B cell (primary cell): ENCODE results near the gene CENPF. TPM values are rescaled to one million over a fixed set of nuclear protein-coding genes. Genes with fewer than 3 reads are reported as not detected.

Experiments
- ATAC-seq: fragments of 200-7000 bp; cut with Tn5 transposase; one replicate; pipeline ENCODE4 v1.10.0; 2021; ENCODE audit warnings: low read depth, mild to moderate bottlenecking, moderate number of reproducible peaks, moderate library complexity
- CTCF ChIA-PET: fragments of 350-600 bp; sonication (Branson Sonifier 250); formaldehyde crosslinking; loops from one replicate; lab custom pipeline; 2021; ENCODE audit warnings: antibody characterized with exemption, inconsistent platforms; lab: Charles Lee
- POLR2A ChIA-PET: fragments of 350-600 bp; sonication (Branson Sonifier 250); formaldehyde crosslinking; loops from one replicate; lab custom pipeline; 2021; ENCODE audit warnings: antibody characterized with exemption; lab: Charles Lee
- DNase-seq: peaks from one replicate; pipeline ENCODE4 v3.0.0; 2013
- H2AFZ ChIP-seq: 2 replicates; pipeline ENCODE4 v1.6.1; 2012; ENCODE audit warnings: mild to moderate bottlenecking, low read depth, low read length; ENCODE audit not compliant: insufficient read depth, poor library complexity, severe bottlenecking
- H3K27ac ChIP-seq, 2 donors: 1 replicate in 1 of 2; 2 replicates in 1 of 2; pipeline ENCODE4 v1.5.1; 2012 to 2013; ENCODE audit warnings: low read length in 2 of 2, mild to moderate bottlenecking in 2 of 2, moderate library complexity in 1 of 2
- H3K27me3 ChIP-seq, 4 experiments: fragments of 200-600 bp in 1 of 4; sonication (generic) in 1 of 4; replicated peaks in 1 of 4; 1 replicate in 2 of 4; 2 replicates in 2 of 4; pipeline versions ENCODE4 v1.6.1 to v1.7.0; 2013 to 2016; ENCODE audit warnings: low read length in 3 of 4, mild to moderate bottlenecking in 2 of 4, mixed read lengths in 1 of 4, moderate library complexity in 1 of 4; ENCODE audit not compliant: insufficient read depth in 4 of 4, control insufficient read depth in 3 of 4; ENCODE audit errors: control extremely low read depth in 1 of 4
- H3K36me3 ChIP-seq, 2 experiments: replicated peaks in 1 of 2; 1 replicate in 1 of 2; 2 replicates in 1 of 2; pipeline versions ENCODE4 v1.6.1 to v1.7.1; 2013; ENCODE audit warnings: low read length in 1 of 2; ENCODE audit not compliant: insufficient read depth in 2 of 2, control insufficient read depth in 1 of 2; ENCODE audit errors: control extremely low read depth in 1 of 2, extremely low read depth in 1 of 2
- H3K4me1 ChIP-seq, 2 donors: fragments of 200-600 bp in 1 of 2; sonication (generic) in 1 of 2; 1 replicate in 1 of 2; 2 replicates in 1 of 2; pipeline versions ENCODE4 v1.5.1 to v1.6.1; 2013 to 2017; ENCODE audit warnings: low read length in 2 of 2; ENCODE audit not compliant: control insufficient read depth in 2 of 2, insufficient read depth in 2 of 2
- H3K4me2 ChIP-seq: replicated peaks from 2 replicates; pipeline ENCODE3; 2012; ENCODE audit warnings: mild to moderate bottlenecking, low read depth, low read length; ENCODE audit not compliant: poor library complexity, severe bottlenecking
- H3K4me3 ChIP-seq, 5 experiments: fragments of 200-600 bp in 1 of 5; sonication (generic) in 1 of 5; 1 replicate in 3 of 5; 2 replicates in 2 of 5; pipeline versions ENCODE4 v1.5.1 to v1.7.0; 2011 to 2016; ENCODE audit warnings: low read length in 4 of 5, mild to moderate bottlenecking in 4 of 5, low read depth in 2 of 5, control low read depth in 1 of 5, moderate library complexity in 1 of 5; ENCODE audit not compliant: insufficient read depth in 1 of 5; ENCODE audit errors: control extremely low read depth in 1 of 5, extremely low read depth in 1 of 5
- H3K79me2 ChIP-seq: fragments of 200-600 bp; sonication (generic); one replicate; pipeline ENCODE4 v1.6.0; 2016; ENCODE audit warnings: low read length; ENCODE audit not compliant: control insufficient read depth, insufficient read depth
- H3K9ac ChIP-seq: fragments of 200-600 bp; sonication (generic); 2 replicates; pipeline ENCODE4 v1.6.1; 2017; ENCODE audit warnings: mild to moderate bottlenecking, low read length, moderate library complexity
- H3K9me3 ChIP-seq, 3 donors: one replicate each; pipeline versions ENCODE4 v1.6.1 to v1.7.1; 2013; ENCODE audit warnings: low read length in 2 of 3; ENCODE audit not compliant: control insufficient read depth in 2 of 3, insufficient read depth in 1 of 3; ENCODE audit errors: control extremely low read depth in 1 of 3
- H4K20me1 ChIP-seq: 2 replicates; pipeline ENCODE4 v1.6.0; 2012; ENCODE audit warnings: mild to moderate bottlenecking, low read length; ENCODE audit not compliant: insufficient read depth, control insufficient read depth, poor library complexity, severe bottlenecking
- H3K27ac Mint-ChIP-seq: one replicate; pipeline ENCODE4 v1.8.0; 2021; ENCODE audit warnings: mixed read lengths
- H3K27me3 Mint-ChIP-seq: one replicate; pipeline ENCODE4 v1.8.0; 2021; ENCODE audit warnings: mixed read lengths
- H3K4me1 Mint-ChIP-seq: one replicate; pipeline ENCODE4 v1.8.0; 2021; ENCODE audit warnings: mixed read lengths
- H3K4me3 Mint-ChIP-seq: one replicate; pipeline ENCODE4 v1.8.0; 2021; ENCODE audit warnings: mixed read lengths
- H3K9me3 Mint-ChIP-seq: one replicate; pipeline ENCODE4 v1.8.0; 2022; ENCODE audit warnings: mixed read lengths; ENCODE audit not compliant: insufficient read depth
- CTCF ChIP-seq: fragments of 200-600 bp; IDR thresholded peaks from one replicate; pipeline ENCODE4 v1.8.0; 2022; ENCODE audit warnings: antibody characterized with exemption, mild to moderate bottlenecking
- EZH2 ChIP-seq: IDR thresholded peaks from 2 replicates; pipeline ENCODE4 v1.6.1; 2012; ENCODE audit warnings: borderline replicate concordance, low read depth, mild to moderate bottlenecking, moderate library complexity, low read length; ENCODE audit not compliant: insufficient read depth, poor library complexity, severe bottlenecking
- WGBS: methylation state at CpG from one replicate; pipeline ENCODE4 v1.1.5; 2013; ENCODE audit warnings: missing lambda C conversion rate; ENCODE audit not compliant: insufficient coverage; 5-methylcytosine and 5-hydroxymethylcytosine counted together
- intact Hi-C: fragments of 100-400 bp; cut with micrococcal nuclease; formaldehyde crosslinking; loops from one replicate; pipeline ENCODE4 v1.10.0; 2022
- polyA plus RNA-seq: library from polyadenylated mRNA; depleted of rRNA; stranded (reverse); fragments of >200 nt; gene quantifications from 2 replicates; pipeline ENCODE4 v1.2.3, GENCODE V29; 2012
- total RNA-seq, 2 donors: library from RNA; stranded (reverse); fragments of 120-200 nt in 1 of 2; gene quantifications; 1 replicate in 1 of 2; 2 replicates in 1 of 2; pipeline versions ENCODE4 v1.2.3 to v1.2.4, GENCODE V29; 2013 to 2022

The CENPF gene
- total and polyA plus RNA-seq, 2 donors (not counting 1 experiment from before 2014, with no cell fraction given) = 0.12 to 3.0 TPM

GRCh38 chr1:214678386-214678785 lies 75.4 kb downstream of the CENPF start:
- Histone ChIP-seq H3K27ac (no peak overlapping the region), H3K36me3 (no peaks in the 10 kb centered on the region), H3K9me3 (no peaks in the 10 kb centered on the region), H2AFZ (no peak overlapping the region), H4K20me1 (no peaks in the 10 kb centered on the region), H3K4me1 (no peaks in the 10 kb centered on the region), H3K4me3 (no peak overlapping the region), H3K9ac (no peak overlapping the region), H3K4me2 (no peak overlapping the region), H3K79me2 (no peaks in the 10 kb centered on the region), H3K27me3 (no peaks in the 10 kb centered on the region)
- DNase-seq (no peak), ATAC-seq (no peak)
- no peaks in the 10 kb centered on the region for H3K4me1 Mint-ChIP-seq
- TF ChIP-seq EZH2 (no peak), CTCF (no peak)
- no peaks in the 10 kb centered on the region for H3K9me3 Mint-ChIP-seq
- CTCF ChIA-PET = no interaction called here
- intact Hi-C loops = no loop called here
- H3K27me3 Mint-ChIP-seq = peaks cover 4% of the 10 kb centered on the region
- POLR2A ChIA-PET = no interaction called here
- H3K4me3 Mint-ChIP-seq = no peak overlapping the region
- no peak overlapping the region for H3K27ac Mint-ChIP-seq
- 50% methylated on average over 1 of the region's 2 CpGs for WGBS

GRCh38 chr1:214683621-214684020 lies 80.6 kb downstream of the CENPF start:
- no peak overlapping the region for H2AFZ ChIP-seq
- H3K4me1 ChIP-seq = no peaks in the 10 kb centered on the region
- no peaks in the 10 kb centered on the region for H4K20me1 ChIP-seq
- no peaks in the 10 kb centered on the region for H3K36me3 ChIP-seq
- no peak overlapping the region for H3K9ac ChIP-seq
- H3K4me3 ChIP-seq = no peak overlapping the region
- no peak overlapping the region for H3K27ac Mint-ChIP-seq
- no peaks in the 10 kb centered on the region for H3K27me3 ChIP-seq
- no peak for DNase-seq
- TF ChIP-seq CTCF (no peak), EZH2 (no peak)
- H3K4me2 ChIP-seq = no peak overlapping the region
- no peaks in the 10 kb centered on the region for H3K9me3 ChIP-seq
- peaks cover 12% of the 10 kb centered on the region for H3K27me3 Mint-ChIP-seq
- intact Hi-C loops = no loop called here
- no peaks in the 10 kb centered on the region for H3K4me1 Mint-ChIP-seq
- H3K27ac ChIP-seq = no peak overlapping the region
- no peak for ATAC-seq
- H3K79me2 ChIP-seq = no peaks in the 10 kb centered on the region
- 100% methylated on average over 1 of the region's 3 CpGs for WGBS
- no peaks in the 10 kb centered on the region for H3K9me3 Mint-ChIP-seq
- ChIA-PET POLR2A (no interaction called here), CTCF (no interaction called here)
- no peak overlapping the region for H3K4me3 Mint-ChIP-seq
